GM18498 (cell line): ENCODE data around the gene ZNF48.
A peak's percentile ranks its signal among the peaks of the same experiment; 100 is the strongest.

Experiments
- ATAC-seq: cut with Tn5 transposase; IDR thresholded peaks from one replicate; pipeline ENCODE4 v1.9.1; 2021; ENCODE audit warnings: mild to moderate bottlenecking, moderate library complexity; ENCODE audit not compliant: unreplicated experiment

Gene ZNF48

GRCh38 chr16:30395155-30395991, at the start of gene ZNF48:
Gene ZNF48, plus strand, starts transcription at chr16:30395420. Its CDS starts 375 bp downstream, at chr16:30395795.
- ATAC-seq, result peak; percentile 81

DNA sequence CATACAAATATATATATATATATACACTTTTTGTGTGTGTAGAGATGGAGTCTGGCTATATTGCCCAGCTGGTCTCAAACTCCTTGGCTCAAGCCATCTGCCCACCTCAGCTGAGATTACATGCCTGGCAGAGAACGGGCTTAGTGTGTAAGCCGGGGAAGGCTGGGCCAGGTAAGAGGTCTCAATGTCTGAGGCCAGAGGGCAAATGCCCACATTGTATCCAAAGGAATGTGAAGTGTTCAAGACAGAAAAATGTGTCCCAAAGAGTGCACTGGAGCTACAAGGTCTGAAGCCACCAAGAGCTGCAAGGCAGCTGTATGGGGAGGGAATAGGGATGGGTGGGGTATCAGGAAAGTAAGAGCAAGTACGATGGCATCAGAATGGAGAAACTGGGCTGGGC, 48.9 kb upstream of the ZNF48 start:
- no peak for ATAC-seq

GRCh38 chr16:30348113-30348512, 47.1 kb upstream of the ZNF48 start:
- ATAC-seq, result no peak

DNA sequence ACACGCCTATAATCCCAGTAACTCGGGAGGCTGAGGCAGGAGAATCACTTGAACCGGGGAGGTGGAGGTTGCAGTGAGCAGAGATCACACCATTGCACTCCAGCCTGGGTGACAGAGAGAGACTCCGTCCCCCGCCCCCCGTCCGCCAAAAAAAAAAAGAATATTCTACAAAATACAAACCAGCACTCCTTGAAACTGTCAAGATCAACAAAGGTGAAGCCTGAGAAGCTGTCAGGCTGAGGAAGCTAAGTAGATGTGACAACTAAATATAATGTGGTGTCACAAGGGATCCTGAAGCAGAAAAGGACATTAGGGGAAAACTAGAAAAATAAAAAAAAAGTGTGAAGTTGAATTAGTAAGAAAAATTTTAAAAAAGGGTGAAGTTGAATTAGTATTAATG, 46.3 kb upstream of the ZNF48 start:
- no peak for ATAC-seq

DNA sequence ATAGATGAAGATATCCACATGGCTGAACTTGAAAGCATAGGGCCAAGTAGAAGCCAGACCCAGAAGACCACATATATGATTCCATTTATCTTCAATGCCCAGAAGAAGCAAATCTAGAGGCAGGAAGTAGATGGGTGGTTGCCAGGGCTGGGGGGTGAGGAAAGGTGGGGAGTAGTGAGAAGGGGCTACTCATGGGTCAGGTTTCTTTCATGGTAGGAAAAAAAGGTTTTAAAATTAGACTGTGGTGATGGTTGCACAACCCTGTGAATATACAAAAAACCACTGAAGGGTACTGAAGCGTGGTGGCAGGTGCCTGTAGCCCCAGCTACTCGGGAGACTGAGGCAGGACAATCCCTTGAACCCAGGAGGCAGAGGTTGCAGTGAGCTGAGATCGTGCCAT, 45.5 kb upstream of the ZNF48 start:
- peak; percentile 45 for ATAC-seq

GRCh38 chr16:30350134-30350871, 44.9 kb upstream of the ZNF48 start:
- peak; percentile 42 for ATAC-seq

DNA sequence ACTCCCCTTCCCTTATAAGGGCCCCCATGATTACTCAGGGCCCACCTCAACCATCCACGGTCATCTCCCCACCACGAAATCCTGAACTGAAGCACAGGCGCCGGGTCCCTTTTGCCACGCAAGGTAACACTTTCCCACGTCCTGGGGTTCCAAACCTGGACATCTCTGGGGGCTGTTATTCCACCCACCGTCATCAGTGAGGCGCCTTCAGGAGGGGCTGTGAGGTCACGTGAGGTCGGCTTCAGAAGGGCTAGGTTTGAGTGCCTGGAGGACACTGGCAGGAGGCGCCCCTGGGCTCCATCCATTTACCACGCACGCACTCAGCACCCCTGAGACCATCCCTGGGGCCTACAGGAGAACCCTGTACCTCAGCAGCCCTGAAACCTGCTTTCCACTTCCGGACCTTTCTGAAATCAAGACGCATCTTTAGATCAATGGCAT, 44.2 kb upstream of the ZNF48 start:
- no peak for ATAC-seq

- ATAC-seq, result no peak
Observed at GRCh38 chr16:30351586-30352419, 43.4 kb upstream of the ZNF48 start.

- no peak for ATAC-seq
Observed at GRCh38 chr16:30352488-30353401, 42.5 kb upstream of the ZNF48 start.

- ATAC-seq, result no peak
Observed at GRCh38 chr16:30353438-30354129, 41.6 kb upstream of the ZNF48 start.

GRCh38 chr16:30354423-30355143, 40.6 kb upstream of the ZNF48 start:
- ATAC-seq, result peak; percentile 22

- peak; percentile 60 for ATAC-seq
Observed at GRCh38 chr16:30355144-30355953, 39.9 kb upstream of the ZNF48 start, which contains the start of gene CD2BP2. Gene CD2BP2, minus strand, starts transcription at chr16:30355308. Its CDS starts 627 bp downstream, at chr16:30354681.

DNA sequence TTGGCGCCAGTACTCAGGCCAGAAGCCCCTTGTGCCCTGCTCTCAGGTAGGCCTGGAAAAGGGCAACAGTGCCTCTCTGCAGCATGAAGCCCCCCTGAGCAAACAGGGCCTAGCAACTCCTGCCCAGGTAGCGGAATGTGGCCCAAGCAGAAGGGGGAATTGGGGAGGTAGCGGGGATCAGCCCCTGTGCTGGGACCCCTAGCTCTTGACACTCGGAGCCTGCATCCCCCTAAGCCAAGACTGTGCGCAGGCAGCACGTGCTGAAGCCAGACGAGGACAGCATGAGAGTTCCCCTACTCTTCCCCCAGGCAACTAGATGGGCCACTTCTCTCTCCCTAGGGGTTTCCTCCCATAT, 39.3 kb upstream of the ZNF48 start:
- no peak for ATAC-seq

DNA sequence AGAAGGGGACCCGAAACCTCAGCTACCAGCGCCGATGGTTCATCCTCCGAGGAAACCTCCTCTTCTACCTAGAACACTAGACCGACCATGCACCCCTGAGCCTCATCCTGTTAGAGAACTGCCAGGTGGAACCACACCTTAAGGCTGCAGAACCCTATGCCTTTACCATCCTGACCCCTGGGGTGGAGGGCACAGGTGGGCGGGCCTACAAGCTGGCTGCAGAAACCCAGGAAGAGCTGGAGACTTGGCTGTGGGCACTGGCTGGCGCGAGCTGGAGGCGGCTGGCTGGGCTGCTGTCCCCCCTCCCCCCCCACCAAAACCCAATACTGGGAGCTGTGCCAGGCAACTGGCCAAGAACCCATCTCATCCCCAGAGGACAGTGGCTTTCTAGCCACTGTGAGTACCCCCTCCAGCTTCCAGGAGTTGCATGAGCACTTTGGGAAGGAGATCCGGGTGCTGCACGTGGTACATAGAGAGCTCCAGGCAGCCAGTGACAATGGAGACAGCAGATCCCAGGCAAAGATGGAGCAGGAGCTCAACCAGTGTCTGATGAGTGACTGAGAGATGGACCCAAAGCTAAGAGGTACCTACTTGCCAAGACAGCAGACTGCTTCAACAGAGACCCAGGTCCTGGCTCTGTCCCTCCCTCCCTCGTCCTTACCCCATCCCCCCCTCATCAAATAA, 38.7 kb upstream of the ZNF48 start:
- no peak for ATAC-seq

DNA sequence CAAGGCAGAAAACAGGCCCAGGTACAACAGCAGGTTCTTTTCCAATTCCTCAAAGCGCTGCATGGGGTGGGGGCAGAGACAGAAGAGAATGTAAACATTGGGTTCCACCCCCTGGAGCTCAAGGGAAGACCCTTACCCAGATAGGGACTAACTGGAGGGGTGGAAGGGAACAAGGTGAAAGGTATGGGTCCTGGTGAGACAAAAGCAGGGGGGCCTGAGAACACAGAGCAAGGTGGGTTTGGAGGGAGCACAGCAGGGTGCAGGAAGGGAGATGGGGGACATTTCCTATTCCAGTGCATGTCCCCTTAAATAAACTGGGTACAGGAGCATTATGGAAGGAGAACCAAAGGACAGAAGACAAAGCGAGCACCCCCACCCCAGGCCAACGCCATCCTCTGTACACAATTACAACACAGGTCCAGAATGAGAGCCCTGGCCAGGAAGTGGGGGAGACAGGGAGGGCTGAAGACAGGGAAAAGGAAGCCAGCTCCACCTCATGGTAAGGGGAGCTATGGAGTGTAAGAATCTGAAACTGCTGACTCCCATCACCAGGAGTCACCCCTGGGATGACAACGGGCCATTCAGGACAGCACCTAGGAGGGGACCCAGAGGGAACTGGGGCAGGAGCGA, 38.0 kb upstream of the ZNF48 start:
- no peak for ATAC-seq

DNA sequence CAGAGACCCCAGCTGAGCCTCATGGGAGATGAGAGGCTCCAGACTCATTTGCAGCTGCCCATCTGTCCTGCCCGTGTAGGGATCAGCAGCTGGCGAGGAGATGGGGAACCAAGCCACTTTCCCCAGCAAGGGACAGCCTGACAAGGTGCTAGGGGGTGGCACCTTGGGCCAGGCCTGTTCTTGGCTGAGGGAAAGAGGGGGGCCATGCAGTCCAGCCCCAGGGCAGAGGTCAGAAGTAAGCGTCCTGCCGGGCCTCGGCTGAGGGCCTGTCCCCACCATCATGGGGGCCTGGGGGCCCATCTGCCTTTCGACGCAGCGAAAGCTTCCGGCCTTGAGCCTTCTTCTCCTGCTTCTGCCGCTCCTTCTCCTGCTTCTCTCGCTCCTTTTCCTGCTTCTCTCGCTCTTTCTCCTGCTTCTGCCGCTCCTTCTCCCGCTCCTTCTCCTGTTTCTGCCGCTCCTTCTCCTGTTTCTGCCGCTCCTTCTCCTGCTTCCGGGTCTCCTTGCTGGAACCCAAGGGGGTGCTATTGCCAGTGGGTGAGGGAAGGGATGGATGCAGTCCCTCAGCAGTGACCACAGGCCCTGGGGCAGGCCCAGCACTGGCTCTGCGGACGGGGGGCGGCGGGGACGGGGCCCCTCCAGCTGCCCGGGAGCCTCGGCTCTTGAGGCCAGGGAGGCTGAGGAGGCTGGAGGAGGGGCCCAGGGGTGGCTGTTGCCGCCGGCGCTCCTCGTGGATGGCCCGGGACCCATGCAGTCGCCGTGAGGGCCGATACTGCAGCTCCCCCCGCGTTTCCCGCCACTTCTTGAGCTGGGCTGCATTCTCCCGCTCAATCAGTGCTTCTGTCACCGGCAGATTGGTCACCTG, 37.3 kb upstream of the ZNF48 start:
- ATAC-seq, result no peak
